K562 (cell line): Measurements from ENCODE around the gene LBH. TPM values are rescaled to one million over a fixed set of nuclear protein-coding genes. Genes with fewer than 3 reads are reported as not detected.

ENCODE experiments used
- ARID3A ChIP-seq: IDR thresholded peaks from 2 replicates; pipeline ENCODE4 v1.6.1; 2012; ENCODE audit warnings: low read depth, low read length, improper control_type of control experiment, borderline replicate concordance
- CEBPG ChIP-seq, 3 experiments: fragments of 200-800 bp in 1 of 3; sonication (Bioruptor generic) in 1 of 3; sonication (generic) in 1 of 3; formaldehyde crosslinking in 1 of 3; IDR thresholded peaks in 2 of 3; conservative IDR thresholded peaks in 1 of 3; 2 replicates each; pipeline versions ENCODE4 v1.6.1 to v1.8.0; 2016 to 2022; ENCODE audit warnings: missing compliant biosample characterization in 2 of 3, missing genetic modification characterization in 2 of 3, mild to moderate bottlenecking in 1 of 3, missing genetic modification reagents in 1 of 3
- RB1 ChIP-seq: fragments of 450-650 bp; IDR thresholded peaks from 2 replicates; pipeline ENCODE4 v1.6.1; 2017; ENCODE audit warnings: low read depth, mild to moderate bottlenecking
- THAP12 ChIP-seq: fragments of 250-450 bp; sonication (Bioruptor Pico); IDR thresholded peaks from 2 replicates; pipeline ENCODE4 v1.9.0; 2021; ENCODE audit warnings: mild to moderate bottlenecking, inconsistent platforms
- THRB ChIP-seq: fragments of 450-650 bp; formaldehyde crosslinking; conservative IDR thresholded peaks from 2 replicates; pipeline ENCODE4 v1.4.0; 2022; ENCODE audit warnings: mild to moderate bottlenecking, missing genetic modification characterization
- ZNF174 ChIP-seq: fragments of 250-450 bp; sonication (Bioruptor Pico); IDR thresholded peaks from 2 replicates; pipeline ENCODE4 v1.4.0; 2020; ENCODE audit warnings: mild to moderate bottlenecking
- polyA plus RNA-seq, 8 experiments: library from polyadenylated mRNA; depleted of rRNA in 4 of 8; stranded (reverse) in 5 of 8; unstranded in 3 of 8; fragments of >200 nt; fragmentation: Nextera tagmentation in 2 of 8; fragmentation: Illumina TruSeq in 1 of 8; extraction: Ambion mirVana in 2 of 8; extraction: Trizol in 1 of 8; gene quantifications; 2 replicates each; pipeline versions ENCODE4 v1.2.1 to v1.2.3, GENCODE V29; 2011 to 2014; ENCODE audit warnings: inconsistent platforms in 1 of 8, missing spikeins in 1 of 8
- total RNA-seq, 7 experiments: library from RNA; depleted of rRNA in 6 of 7; stranded (reverse); fragments of >200 nt in 6 of 7; fragmentation: Illumina TruSeq in 2 of 7; extraction: Trizol in 2 of 7; gene quantifications; 2 replicates each; pipeline versions ENCODE4 v1.2.1 to v1.2.3, GENCODE V29; 2011 to 2021; ENCODE audit warnings: low replicate concordance in 1 of 7

Gene LBH
- total and polyA plus RNA-seq, 9 of the 15 experiments (the other 6 are each of a cell fraction or from before 2014, with no cell fraction given), result 3.1 to 13.4 (median 7.4) TPM

GRCh38 chr2:30266051-30266621 is 34.8 kb downstream of the LBH start (continued):
- TF ChIP-seq ARID3A (no peak), THAP12 (no peak), ZNF174 (CRISPR knock-in tag) (no peak), THRB (CRISPR knock-in tag) (no peak), RB1 (no peak), CEBPG (CRISPR knock-in tag; IDR thresholded peaks at IDR 0.05) (no peak), CEBPG (tag; conservative IDR thresholded peaks at IDR 0.05 in 1 of 2, IDR thresholded peaks at IDR 0.05 in 1 of 2) (no peak)
